Astrocyte of the cerebellum (primary cell): ENCODE measurements around the gene DYNC1I1.

Experiments used
- DNase-seq: peaks from one replicate; pipeline ENCODE4 v3.0.0-alpha.2; 2011; ENCODE audit warnings: low read depth
- H3K4me3 ChIP-seq: 2 replicates; pipeline ENCODE4 v1.5.1; 2011; ENCODE audit warnings: mild to moderate bottlenecking, low read depth, low read length, moderate library complexity
- in situ Hi-C: cut with HindIII; loops from 2 replicates; pipeline ENCODE4 v1.10.0; 2017; ENCODE audit warnings: low sequenced_read_pairs
- TF ChIP-seq, protein P1 (sequence below): IDR thresholded peaks from 2 replicates; pipeline ENCODE4 v1.5.1; 2012; ENCODE audit warnings: low read length, low read depth, moderate library complexity, mild to moderate bottlenecking; ENCODE audit errors: missing control alignments

The DYNC1I1 gene

GRCh38 chr7:96021568-96021967 is 249.2 kb downstream of the DYNC1I1 start:
- in situ Hi-C loops, result no loop called here
- TF ChIP-seq, protein P1, sequence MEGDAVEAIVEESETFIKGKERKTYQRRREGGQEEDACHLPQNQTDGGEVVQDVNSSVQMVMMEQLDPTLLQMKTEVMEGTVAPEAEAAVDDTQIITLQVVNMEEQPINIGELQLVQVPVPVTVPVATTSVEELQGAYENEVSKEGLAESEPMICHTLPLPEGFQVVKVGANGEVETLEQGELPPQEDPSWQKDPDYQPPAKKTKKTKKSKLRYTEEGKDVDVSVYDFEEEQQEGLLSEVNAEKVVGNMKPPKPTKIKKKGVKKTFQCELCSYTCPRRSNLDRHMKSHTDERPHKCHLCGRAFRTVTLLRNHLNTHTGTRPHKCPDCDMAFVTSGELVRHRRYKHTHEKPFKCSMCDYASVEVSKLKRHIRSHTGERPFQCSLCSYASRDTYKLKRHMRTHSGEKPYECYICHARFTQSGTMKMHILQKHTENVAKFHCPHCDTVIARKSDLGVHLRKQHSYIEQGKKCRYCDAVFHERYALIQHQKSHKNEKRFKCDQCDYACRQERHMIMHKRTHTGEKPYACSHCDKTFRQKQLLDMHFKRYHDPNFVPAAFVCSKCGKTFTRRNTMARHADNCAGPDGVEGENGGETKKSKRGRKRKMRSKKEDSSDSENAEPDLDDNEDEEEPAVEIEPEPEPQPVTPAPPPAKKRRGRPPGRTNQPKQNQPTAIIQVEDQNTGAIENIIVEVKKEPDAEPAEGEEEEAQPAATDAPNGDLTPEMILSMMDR, result no peak
- no peak overlapping the region for H3K4me3 ChIP-seq
- no peak for DNase-seq

DNA sequence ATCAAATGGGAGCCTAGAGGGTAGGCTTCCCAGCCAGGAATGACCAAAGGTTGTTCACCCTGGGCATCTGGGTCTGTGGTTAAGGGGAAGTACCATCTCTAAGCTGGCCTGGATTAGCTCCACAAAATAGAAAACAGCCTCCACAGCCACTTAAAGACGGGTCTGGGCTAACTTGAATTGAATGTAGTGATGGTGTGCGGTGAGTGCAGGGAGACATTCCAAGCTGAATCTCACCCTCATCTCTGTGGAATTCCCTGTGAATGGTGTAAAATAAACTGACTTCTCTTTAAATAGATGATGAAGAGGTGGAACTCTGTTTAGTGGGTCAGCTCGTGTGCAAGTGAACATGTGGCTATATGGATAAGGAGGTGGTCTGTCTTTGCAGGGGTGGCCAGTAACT is 251.0 kb downstream of the DYNC1I1 start:
- no peak for DNase-seq
- in situ Hi-C loops, result no loop called here
- H3K4me3 ChIP-seq, result no peak overlapping the region
- TF ChIP-seq, protein P1, result no peak

GRCh38 chr7:96026010-96026409 is 253.7 kb downstream of the DYNC1I1 start:
- in situ Hi-C loops, result no loop called here
- H3K4me3 ChIP-seq, result no peak overlapping the region
- DNase-seq, result no peak
- TF ChIP-seq, protein P1, result no peak

GRCh38 chr7:96026611-96027010 is 254.3 kb downstream of the DYNC1I1 start:
- TF ChIP-seq, protein P1, result no peak
- H3K4me3 ChIP-seq, result no peak overlapping the region
- in situ Hi-C loops, result no loop called here
- no peak for DNase-seq

GRCh38 chr7:96028729-96029128 is 256.4 kb downstream of the DYNC1I1 start:
- TF ChIP-seq, protein P1, result no peak

GRCh38 chr7:96033009-96033598 is 260.8 kb downstream of the DYNC1I1 start:
- TF ChIP-seq, protein P1, result no peak
- DNase-seq, result no peak
- no peak overlapping the region for H3K4me3 ChIP-seq
- in situ Hi-C loops, result no loop called here

More at GRCh38 chr7:96028729-96029128, 256.4 kb downstream of the DYNC1I1 start:
- in situ Hi-C loops, result no loop called here
- DNase-seq, result no peak
- no peak overlapping the region for H3K4me3 ChIP-seq
